GM18867 (cell line): ENCODE data around the gene IL16.

ENCODE experiments used
- ATAC-seq: cut with Tn5 transposase; IDR thresholded peaks from one replicate; pipeline ENCODE4 v1.9.1; 2021; ENCODE audit warnings: mild to moderate bottlenecking, moderate library complexity; ENCODE audit not compliant: unreplicated experiment

IL16 gene

GRCh38 chr15:81289910-81290309, 93.2 kb downstream of the IL16 start:
- ATAC-seq = no peak

- ATAC-seq = no peak
Observed at GRCh38 chr15:81291916-81292522, 95.3 kb downstream of the IL16 start.

GRCh38 chr15:81292523-81293001, 95.9 kb downstream of the IL16 start:
- peak; percentile 38 for ATAC-seq

GRCh38 chr15:81293728-81294515, 97.2 kb downstream of the IL16 start:
- peak; percentile 73 for ATAC-seq

GRCh38 chr15:81294516-81294880, 97.8 kb downstream of the IL16 start:
- no peak for ATAC-seq

- no peak for ATAC-seq
Observed at GRCh38 chr15:81295486-81296121, 98.9 kb downstream of the IL16 start.

GRCh38 chr15:81296186-81296585, 99.5 kb downstream of the IL16 start:
- no peak for ATAC-seq

- peak; percentile 52 for ATAC-seq
Observed at GRCh38 chr15:81296673-81297072, 100.0 kb downstream of the IL16 start.

- ATAC-seq = no peak
Observed at GRCh38 chr15:81297147-81297572, 100.5 kb downstream of the IL16 start.

- no peak for ATAC-seq
Observed at GRCh38 chr15:81297603-81298575, 101.2 kb downstream of the IL16 start.

GRCh38 chr15:81298611-81299010, 101.9 kb downstream of the IL16 start:
- ATAC-seq = no peak

GRCh38 chr15:81299156-81299555, 102.5 kb downstream of the IL16 start:
- ATAC-seq = no peak

- no peak for ATAC-seq
Observed at GRCh38 chr15:81299630-81300273, 103.1 kb downstream of the IL16 start.

- ATAC-seq = peak; percentile 9
Observed at GRCh38 chr15:81301385-81301784, 104.7 kb downstream of the IL16 start.

GRCh38 chr15:81301815-81302399, 105.2 kb downstream of the IL16 start:
- peak; percentile 79 for ATAC-seq

GRCh38 chr15:81302701-81303109, 106.0 kb downstream of the IL16 start:
- ATAC-seq = peak; percentile 24

GRCh38 chr15:81303244-81304225, 106.9 kb downstream of the IL16 start:
- no peak for ATAC-seq

- ATAC-seq = no peak
Observed at GRCh38 chr15:81304226-81304625, 107.5 kb downstream of the IL16 start.

GRCh38 chr15:81308260-81308659, 111.6 kb downstream of the IL16 start:
- ATAC-seq = no peak
